ENCODE results near the gene MIPEP.

Gene MIPEP

DNA sequence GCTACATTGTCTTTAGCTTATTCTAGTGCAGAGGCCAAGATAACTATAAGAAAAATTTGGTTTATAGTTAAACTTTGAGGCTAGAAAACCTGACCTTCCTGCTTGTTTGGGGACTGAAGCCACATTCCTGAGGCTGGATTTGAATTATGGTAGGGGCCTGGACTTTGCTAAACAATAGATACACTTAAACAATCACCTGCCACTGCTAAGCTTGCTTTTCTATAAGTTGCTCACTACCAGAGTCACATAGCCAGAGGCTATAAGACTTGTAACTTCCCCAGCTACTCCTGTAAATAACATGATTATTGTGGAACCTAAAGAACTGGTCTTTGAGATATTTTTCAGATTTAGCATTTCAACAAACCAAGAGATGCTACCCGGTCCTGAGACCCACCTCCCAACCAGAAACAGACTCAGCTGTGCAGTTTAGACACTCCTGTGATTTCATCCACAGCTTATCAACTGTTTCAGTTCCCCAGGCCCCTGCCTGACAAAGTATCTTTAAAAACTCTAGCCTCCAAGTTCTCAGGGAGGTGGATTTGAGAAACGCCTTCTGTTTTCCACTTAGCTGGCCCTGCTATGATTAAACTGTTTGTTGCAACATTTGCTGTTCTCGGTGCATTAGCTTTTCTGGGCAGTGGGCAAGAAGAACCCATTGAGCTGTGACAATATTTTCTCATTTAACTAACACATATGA, 77.7 kb downstream of the MIPEP start:
- in situ Hi-C loops (cut with HindIII; ENCODE audit: low sequenced_read_pairs) = no loop called here

DNA sequence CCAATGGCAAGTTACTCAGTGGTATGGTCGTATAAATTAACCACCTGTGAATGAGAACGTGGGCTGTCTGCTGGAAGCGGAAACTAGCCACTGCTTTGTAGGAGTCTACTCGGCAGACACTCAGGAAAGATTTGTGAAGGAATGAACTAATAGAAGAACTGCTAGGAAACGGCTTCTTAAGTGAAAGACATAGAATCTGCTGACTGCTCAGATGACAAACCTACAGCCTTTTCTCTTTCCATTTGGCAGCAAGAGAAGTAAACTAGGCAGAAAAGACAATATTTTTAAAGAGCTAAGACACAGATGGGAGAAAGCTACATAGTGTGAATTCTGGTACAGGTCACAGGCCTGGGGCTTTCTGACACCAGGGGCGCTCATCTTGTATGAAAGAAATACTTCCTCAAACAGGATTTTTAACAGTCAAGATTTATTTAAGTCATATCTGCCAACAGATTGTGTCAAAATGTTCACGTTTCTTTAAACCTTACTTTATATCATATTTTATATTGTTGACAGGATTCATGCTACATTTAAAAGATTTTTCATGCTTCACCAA, 78.4 kb downstream of the MIPEP start:
- in situ Hi-C loops (cut with HindIII; ENCODE audit: low sequenced_read_pairs) = no loop called here

DNA sequence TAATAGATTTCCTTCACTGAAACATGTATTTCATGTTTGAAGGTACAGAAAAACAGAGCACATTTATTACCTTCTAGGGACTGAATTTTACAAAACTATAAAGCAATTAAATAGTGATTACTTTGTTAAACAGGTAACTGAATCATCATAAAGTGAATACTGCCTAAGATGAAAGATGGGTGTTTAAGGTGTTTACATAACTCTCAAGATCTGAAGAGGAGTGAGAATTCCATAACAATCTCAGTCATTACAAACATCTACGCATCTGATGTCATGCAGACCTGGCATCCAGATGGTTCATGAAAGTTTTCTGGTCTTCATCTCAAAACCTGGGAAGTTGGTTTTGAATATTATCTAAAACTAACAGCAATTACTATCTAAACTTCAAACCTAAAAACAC, 80.4 kb downstream of the MIPEP start:
- in situ Hi-C loops (cut with HindIII; ENCODE audit: low sequenced_read_pairs) = no loop called here

DNA sequence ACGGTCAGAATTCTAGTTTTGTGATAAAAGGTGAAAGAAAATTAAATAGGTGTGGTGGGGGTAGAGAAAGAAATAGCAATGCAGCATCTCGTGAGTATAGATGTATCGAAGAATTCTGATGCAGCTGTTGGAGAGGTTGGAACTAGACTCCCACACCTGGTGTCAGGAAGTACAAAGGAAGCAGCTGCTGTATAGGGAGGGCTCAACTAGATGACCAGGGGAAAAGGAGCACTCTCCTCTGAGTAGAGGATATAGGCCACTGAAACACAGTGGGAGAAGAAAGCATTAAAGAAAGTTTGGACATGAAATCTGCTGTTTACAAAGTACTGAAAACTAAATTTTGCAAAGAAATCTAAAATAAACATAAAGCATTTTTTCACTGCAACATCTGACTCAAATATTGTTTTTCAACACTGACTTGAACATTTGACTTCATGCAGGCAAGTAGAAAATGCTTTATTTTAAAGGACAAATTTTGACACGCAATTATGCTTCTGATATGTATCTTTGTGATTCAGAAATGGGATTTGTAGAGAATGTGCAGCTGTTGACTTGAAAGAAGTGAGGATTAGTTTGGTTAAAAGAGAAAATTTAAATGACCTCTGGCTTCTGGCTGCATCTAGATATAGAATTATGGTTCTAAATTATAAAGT, 82.2 kb downstream of the MIPEP start:
- in situ Hi-C loops (cut with HindIII; ENCODE audit: low sequenced_read_pairs) = no loop called here

DNA sequence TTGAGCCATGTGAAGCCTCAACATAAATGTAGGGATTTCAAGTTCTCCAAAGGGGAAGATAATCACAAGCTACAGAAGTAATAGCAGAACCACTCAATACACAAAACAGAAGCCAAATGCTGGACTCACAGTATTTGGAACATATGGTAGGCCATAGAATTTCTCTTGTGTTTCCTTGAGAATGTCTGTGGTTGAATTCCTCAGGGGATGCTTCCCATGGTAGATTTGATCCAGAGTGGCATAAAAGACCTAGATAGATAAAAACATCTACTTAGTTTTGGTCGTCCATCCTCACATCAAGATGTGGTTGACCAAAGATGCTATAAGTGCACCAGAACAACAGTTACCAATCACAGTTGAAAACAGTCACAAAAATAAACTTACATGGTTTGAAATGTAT, 83.4 kb downstream of the MIPEP start:
- in situ Hi-C loops (cut with HindIII; ENCODE audit: low sequenced_read_pairs) = no loop called here

DNA sequence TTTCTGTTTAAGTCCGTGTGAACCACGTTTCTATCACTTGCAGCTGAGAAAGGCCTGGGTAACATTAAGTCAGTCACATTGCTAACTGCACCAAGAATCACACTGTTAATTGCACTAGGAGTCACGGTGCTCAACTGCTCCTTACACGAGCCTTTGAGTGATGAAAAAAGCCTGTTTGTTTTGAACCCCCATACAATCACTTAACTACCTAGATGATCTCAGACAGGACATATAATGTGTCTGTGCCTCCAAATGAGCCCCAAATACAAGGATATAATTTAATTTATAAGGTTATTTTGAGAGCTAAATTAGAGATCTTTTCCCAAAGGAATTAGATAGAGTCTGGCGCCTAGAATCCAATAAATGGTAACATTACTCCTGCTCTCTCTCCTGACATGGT, 84.1 kb downstream of the MIPEP start:
- in situ Hi-C loops (cut with HindIII; ENCODE audit: low sequenced_read_pairs) = no loop called here

DNA sequence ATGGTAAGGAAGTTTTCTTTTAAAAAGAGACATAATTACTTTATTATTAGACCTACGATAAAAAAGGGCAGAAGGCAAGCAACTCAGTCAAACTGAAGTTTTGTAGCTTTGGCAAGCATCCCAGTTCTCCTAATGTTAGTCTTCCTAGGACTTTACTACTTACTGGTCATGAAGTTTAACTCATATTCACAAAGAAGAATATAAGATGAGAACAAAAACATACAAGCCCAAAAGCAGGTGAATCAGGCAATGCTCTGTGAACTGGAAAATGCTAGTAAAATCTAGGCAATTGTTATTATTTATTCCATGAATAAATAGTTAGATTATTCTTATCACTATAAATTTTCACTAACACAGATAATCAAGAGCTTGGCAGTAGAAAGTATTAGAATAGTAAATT, 85.0 kb downstream of the MIPEP start:
- in situ Hi-C loops (cut with HindIII; ENCODE audit: low sequenced_read_pairs) = no loop called here

DNA sequence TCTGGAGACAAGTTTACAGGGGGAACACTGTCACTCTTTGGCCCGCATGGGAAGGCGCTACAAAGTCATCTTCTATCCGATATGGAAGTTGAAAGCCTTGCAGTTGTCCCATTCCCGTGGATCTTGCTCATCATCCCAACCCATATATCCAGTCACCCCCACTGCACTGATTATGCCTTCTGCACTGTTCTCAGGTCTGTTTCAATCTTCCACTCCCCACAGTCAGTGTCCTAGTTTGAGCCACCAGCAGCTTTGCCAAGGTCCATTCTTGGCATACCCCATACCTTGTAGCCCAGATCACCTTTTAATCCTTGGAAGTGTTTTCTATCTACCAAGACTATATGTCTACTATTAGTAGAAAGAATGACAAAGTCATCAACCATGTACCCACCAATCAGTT, 88.1 kb downstream of the MIPEP start:
- in situ Hi-C loops (cut with HindIII; ENCODE audit: low sequenced_read_pairs) = no loop called here

DNA sequence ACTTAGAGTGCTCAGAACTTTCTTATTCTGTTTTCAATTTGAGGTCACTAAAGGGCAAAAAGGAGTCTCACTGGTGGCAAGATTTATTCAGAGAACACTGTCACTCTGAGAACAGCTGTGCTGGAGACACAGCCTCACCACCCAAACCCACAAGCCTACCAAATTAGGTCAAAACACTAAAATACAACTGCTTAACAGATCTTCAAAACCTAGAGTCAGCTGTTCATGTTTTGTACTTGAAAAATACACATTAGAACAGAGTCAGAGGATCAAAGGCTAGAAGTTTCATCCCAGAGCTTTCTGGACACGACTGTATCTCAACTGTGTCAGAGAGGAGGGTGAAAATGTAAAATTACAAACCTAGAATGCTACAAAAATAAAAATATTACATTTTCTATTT, 89.3 kb downstream of the MIPEP start:
- in situ Hi-C loops (cut with HindIII; ENCODE audit: low sequenced_read_pairs) = no loop called here

DNA sequence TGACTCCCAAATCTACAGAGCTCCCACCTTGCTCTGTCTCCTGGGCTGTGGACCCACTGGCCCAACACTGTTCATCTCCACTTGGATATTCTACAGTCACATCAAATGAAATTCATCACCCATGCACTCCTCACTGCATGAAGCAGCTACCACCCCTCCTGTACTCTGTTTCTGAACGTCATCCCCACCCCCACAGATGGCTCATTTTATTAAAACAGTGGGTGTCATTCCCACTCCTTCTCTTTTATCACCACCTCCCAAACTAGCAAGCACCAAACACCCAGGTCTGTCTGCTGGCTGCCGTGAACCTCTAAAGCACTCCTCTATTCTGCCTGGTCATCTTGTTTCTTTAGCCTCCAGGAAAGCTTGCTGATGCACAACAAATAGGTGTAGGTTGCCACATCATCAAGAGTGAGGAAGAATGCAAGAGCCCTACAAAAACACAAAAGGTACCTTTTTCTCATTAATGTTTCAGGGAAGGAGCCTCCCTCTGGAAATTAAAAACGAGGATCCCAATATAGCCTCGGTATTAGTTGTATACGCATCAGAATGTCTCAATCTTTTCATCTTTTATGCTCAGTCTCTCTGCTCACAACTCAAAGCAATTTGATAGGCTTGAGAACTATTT, 91.8 kb downstream of the MIPEP start:
- in situ Hi-C loops (cut with HindIII; ENCODE audit: low sequenced_read_pairs) = no loop called here

DNA sequence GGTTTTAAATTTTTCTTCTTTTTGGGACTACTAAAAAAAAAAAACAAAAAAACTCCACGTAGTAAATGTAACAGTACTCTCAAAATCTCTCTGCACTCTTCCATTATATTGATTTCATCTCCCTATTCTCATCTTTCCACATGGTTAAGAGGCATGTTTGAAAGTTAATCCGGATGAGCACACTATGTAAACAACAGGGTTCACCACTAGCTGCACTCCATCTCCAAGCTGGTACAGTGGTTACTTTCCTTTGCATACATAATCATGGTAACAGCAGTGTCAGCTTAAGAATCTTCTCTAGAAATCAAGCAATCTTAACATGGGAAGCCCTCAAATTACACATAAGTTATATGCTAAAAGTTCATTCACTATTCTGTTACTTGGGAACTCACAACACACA, 92.6 kb downstream of the MIPEP start:
- in situ Hi-C loops (cut with HindIII; ENCODE audit: low sequenced_read_pairs) = no loop called here

DNA sequence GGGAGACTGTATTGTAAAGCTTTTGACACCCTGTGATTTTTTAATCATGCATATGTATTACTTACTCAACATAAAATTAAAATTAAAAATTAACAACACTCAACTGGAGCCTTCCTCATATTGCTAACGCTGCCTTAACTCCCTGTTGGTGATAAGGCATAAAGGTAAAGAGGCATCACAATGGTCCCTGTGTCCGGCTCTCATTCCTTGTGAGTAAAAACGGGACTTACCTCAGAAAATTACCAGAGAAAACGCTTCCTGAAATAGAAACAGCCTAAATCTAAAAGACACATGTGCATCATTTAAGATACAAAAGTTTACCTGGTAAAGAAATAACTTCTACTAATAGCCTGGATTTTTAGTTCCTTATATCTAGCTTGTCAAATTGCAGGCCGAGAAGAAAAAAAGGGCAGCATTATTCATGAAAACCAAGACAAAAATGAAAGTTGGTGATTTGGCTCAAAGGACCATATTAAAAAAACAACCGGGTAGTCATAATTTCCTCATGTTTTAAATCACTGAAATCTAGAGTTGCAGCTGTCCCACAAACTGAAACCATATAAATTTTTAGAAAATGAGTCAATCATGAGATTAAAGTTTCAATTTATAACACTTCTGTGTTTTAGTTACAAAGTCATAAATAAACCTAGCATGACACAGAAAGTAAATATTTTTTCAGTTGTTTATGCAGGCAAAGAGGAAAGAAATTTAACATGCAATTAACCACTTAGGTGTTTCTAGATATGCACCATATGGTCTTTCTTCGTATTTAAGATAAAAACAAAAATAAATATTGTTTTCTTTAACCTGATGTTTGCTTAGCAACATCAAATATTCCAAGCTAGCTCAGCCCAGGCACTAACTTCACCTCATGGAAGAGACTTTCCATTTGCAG, 94.7 kb downstream of the MIPEP start:
- in situ Hi-C loops (cut with HindIII; ENCODE audit: low sequenced_read_pairs) = no loop called here

DNA sequence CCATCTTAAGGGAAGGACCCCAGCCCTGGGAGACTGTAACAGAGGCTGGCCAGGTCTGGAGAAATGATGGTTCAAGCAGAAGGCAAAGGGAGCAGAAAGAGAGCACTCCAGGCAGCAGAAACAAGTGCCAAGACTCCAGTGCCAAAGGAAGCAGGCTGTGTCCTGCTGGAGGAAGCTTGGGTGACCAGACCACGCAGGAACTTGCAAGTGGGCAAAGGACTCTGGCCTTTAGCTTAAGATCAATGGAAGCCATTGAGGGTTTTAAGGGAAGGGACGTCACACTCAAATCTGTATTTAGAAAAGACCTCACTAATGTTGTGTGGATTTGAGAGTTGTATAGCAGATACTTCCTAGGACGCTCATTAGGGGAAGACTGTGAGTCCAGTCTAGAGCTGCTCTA, 95.5 kb downstream of the MIPEP start:
- in situ Hi-C loops (cut with HindIII; ENCODE audit: low sequenced_read_pairs) = no loop called here

DNA sequence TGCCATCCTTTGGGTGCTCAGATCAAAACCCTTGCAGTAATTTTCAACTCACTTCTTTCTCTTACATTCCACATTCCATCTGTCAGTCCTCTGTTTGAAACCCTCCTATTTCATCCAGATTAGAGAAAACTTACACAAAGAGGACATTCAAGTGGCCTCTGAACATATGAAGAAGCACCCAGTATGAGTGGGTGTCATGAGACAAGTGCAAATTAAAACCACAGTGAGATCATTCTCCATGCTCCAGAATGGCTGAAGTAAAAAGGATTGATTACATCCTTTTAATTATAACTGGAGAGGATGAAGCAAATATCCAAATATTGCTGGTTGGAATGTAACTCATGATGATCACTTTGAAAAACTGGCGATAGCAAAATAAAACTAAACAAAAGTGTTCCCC, 96.5 kb downstream of the MIPEP start:
- in situ Hi-C loops (cut with HindIII; ENCODE audit: low sequenced_read_pairs) = no loop called here

DNA sequence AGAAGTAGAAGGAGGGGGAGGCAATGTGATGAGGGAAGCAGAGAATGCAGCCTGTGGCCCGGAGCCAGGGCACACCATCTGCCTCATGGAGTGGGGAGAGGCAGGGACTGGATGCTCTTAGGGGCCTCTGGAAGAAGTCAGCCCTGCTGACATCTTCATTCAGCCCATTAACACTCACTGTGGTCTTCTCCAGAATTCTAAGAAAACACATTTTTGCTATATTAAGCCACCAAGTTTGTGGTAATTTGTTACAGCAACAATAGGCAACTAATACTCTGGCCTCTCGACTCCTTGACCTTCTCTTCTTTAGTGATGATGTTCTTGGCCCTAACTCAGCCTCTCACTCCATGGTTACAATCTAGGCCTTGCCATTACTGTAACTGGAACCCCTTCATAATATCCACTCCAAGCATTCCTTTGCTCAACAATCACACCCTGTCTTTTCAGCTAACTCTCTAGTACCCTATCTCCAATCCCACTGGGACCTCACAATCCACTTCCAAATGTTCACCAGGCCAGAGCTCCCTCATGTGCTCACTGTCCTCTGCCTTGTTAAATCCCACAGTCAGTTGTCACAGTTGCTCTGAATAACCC, 98.5 kb downstream of the MIPEP start:
- in situ Hi-C loops (cut with HindIII; ENCODE audit: low sequenced_read_pairs) = no loop called here

DNA sequence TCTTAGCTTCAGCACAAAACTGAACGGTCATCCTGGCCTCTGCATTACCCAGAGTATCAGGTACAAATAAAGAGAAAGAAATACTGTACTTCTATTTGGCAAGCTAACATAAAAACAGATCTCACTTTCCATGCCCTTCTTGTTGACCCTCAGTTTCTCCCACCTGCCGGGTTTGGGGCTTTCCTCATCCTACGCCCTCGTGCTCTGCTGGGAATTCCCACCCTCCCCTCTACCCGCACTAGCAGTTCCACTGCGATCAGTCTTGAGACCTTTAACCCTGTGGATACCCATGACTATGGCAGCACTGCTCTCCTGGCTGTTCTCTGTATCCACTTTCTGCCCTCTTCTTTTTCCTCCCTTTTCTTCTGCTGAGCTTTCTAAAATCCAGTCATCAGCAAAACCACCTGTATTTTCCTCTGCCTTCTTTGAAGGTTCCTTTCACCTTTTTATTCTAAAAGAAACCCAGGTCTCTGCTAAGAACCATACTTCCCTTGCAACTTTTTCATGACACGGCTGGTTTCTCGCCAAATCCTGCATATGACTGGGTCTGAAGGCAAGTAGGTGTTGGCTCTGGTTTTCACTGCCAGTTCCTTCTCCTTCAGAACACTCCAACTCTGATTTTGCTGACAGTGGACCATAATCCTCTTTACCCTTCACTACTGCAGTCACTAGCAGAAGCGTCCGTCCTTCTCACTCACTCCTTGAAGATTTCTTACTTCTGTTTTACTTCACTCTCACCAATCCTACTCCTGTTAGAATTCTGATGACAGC, 99.4 kb downstream of the MIPEP start:
- in situ Hi-C loops (cut with HindIII; ENCODE audit: low sequenced_read_pairs) = no loop called here

DNA sequence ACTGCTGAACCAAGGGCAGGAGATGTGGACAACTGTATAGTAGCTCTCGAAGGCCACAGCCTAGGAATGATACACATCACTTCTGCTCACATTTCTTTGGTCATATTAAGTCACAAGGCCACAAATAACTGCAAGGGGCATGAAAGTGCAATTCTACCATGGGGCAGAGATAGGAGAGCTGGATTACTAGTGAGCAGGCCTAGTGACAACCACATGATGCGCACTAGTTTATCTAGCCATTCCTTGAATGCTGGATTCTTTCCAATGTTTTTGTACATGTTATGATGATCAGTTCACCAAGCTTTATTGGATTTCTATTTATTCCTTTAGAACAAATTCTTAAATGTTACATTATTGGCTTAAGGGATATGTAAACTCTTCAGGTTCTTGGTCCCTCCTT, 100.7 kb downstream of the MIPEP start:
- in situ Hi-C loops (cut with HindIII; ENCODE audit: low sequenced_read_pairs) = no loop called here

DNA sequence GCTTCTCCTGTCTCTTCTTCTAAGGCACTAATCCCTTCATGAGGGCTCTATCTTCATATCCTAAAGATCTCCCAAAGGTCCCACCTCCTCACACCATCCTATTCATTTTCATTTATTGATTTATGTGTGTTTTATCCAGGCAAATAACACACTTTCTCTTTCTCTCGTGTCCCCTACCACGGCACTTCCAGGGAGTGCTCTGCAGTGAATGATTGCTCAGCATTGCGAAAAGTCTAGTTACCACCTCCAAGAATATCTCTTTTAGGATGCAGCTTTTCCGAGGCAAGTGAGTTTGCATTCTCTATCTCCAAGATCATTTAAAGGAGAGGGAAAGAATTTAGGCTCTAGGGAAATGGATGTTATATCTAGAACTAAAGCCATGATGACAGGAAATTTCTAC, 101.7 kb downstream of the MIPEP start:
- in situ Hi-C loops (cut with HindIII; ENCODE audit: low sequenced_read_pairs) = no loop called here

DNA sequence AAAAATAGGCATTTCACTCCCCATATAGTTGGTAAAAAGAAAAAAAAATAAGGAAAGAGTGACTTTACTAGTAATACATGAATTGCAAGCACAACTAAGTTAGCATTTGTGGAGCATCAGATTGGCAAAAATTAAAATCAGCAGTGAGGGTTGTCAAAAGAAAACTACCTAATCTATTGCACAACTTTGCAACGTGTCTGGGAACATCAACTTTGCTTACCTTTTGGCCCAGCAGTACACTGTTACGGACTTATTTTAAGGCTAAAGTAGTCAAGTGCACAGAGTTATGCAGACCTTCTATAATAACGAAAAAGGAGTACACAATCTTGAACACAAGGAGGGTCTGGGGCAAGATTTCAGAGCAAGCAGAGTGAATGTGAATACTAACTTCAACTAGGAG, 102.6 kb downstream of the MIPEP start:
- in situ Hi-C loops (cut with HindIII; ENCODE audit: low sequenced_read_pairs) = no loop called here

DNA sequence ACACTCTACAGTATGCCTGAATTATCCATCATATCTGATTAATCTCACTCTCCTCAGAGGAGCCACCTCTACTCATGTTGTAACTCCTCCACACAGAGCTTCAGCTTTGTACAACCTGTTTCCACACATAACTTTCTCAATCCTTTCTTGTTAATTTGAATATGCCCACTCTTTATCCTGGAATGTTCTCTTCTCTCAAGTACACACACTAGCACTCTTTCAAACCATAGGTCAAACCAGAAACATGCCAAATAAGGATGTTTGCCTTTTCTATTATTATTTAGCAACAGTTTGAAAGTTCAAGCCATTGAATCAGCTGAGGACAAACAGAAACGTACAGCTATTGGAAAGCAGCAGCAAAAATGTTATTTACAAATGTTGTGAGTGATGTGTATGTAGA, 110.3 kb downstream of the MIPEP start:
- in situ Hi-C loops (cut with HindIII; ENCODE audit: low sequenced_read_pairs) = no loop called here

Measured in DLD1 (cell line).